NCI-H128 (cell line): ENCODE results near the gene TUSC7.

Experiments
- DNase-seq: peaks from one replicate; lab custom pipeline; 2025; ENCODE audit not compliant: unreplicated experiment; lab: John Stamatoyannopoulos, UW

Gene TUSC7

DNA sequence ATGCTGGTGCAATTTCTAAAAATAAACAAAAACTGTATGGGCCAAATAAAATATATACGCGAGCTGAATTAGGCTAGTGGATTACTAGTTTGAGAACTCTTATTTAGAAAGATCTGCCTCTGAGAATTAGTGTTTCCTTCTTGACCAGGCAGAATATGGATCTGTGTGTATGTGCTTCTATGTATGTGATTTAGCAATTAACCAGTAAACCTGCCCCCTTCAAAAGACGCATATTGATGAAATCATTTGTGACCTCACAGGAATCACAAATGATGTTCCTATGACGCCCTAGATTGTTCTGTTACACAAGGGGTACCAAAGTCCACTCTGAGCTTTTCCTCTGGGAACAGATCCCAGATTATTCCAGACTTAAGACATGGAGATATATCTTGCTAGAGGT, at the start of gene TUSC7:
TSS of gene TUSC7 (plus strand) at position 301 of the 400 bp plus-strand sequence.
- DNase-seq: no peak

DNA sequence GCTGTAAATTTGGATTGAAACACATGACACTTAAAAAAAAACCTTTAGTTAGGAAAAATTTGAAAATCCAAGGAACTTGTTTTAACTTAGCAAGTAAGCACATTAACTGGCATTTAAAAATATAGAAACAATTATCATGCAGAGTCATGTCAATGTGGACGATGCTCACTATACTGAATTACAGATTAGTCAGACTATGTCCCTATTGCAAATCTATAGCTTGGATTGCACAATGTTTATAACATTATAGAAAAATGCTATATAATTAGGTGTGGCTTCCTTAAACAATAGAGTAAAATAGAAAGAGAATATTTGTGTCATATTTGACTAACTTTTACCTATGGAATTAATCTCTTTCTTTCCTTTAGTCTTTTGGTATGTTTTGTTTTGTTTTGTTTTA, 48.4 kb upstream of the TUSC7 start:
- DNase-seq: no peak

DNA sequence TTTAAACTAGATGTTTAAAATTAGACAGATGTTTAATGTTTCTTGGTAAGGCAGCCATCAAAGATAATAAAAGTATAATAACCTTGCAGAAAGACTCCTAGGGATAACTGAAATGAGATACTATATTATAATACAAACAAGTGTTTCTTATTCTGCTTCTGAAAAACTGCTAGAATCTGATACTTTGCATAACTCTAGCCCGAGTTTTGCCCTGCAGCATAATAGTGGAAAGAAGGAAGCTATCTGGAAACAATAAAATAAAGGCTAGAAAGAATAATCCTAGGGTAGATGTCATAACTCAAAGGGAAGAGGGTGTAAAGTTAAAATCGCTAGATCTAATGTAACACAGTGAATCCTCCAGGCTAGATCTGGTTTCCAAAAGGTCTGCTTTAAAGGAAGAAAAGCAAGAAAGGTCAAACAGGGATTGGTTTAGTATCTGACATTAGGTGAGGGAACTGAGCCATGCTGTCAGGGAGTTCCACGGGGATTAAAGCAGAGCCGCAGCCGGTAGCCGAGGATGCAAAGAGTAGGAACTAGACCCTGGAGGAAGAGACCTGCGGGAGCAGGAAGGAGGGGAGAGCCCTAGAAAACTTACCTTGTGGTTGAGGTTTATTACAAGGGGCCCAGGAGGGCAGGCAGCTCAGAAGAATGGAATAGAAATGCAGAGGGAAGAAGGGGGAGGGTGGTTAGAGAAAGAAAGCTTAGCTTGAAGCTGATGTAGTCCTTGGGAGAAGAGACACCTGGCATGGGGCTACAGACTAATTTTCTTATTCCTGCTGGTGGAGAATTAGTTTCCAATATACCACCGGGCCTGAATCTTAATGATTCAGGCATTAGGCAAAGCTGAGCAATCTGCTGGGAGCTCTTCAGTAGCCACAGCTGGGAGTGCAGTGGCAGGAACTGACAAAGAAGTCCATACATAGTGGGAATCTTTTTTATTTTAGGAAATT, 46.1 kb upstream of the TUSC7 start:
- DNase-seq: no peak

DNA sequence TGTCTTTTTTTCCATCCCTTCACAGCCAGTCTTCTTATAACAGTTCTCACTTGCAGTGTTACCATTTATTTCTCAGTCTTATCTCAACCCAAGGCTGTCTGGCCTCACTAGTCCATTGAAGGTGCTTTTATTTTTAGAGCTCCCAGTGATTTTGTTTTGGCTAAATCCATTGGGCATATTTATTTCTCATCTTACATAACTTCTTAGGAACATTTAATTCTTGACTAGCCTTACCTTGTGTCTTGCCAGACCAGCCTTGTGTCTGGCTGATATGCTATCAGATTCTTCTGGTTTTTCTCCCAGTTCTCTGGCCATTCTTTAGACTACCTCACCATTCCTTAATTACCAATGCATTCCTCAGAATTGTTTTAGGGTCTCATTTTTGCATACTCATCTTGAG, 42.3 kb upstream of the TUSC7 start:
- DNase-seq: no peak

DNA sequence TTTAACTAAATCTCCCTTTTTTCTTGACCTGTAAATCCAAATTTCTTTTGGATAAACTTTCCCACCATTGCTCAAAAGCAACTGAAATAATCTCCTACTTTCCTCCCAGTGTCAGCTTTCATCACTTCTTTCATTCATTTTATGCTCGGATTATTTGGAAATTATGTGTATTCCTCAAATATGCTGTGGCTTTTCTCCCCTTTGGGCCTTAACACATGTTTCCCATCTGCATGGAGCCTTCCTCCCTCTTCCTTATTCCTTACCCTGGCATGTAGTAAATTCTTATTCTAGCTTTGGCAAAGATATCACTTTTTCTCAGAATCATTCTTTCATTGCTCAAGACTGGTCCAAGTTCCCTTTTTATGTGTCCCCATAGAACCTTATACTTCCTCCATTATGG, 41.8 kb upstream of the TUSC7 start:
- no peak for DNase-seq

DNA sequence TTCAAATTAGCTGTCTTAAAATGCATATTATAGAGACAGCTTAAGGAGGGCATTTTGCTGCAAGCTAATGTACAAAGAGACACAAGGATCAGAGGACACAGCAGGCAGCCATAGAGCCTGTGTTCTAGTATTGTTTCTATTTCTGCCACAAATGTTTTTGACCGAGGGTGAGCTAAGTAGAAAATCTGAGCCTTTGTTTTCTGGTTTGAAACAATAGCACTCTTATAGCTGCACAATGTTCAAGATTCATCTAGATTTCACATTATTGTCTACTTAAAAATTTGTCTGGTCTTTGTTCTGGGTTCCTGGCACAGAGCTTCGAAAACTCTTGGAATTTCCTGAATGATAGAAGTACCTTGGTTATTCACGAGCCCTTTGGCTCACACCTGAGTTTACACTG, 40.0 kb upstream of the TUSC7 start:
- DNase-seq: no peak

DNA sequence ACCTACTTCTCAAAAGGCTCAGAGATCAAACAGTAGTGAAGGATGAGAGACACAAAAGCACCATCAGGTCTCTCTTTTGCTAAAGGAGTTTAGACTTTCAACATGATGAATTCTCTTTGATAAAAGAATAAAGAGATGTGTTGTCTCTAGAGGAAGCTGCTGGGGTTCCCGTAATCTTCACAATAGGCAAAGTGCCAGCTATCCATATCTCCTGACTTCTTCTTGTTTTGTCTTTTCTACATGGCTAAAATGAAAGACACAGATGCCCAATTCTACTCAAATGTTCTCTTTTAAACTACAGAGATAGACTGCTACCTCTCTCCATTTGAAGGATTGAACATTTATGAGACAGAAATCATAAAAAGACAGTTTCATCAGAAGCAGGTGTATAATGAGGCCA, 38.4 kb upstream of the TUSC7 start:
- DNase-seq: no peak

DNA sequence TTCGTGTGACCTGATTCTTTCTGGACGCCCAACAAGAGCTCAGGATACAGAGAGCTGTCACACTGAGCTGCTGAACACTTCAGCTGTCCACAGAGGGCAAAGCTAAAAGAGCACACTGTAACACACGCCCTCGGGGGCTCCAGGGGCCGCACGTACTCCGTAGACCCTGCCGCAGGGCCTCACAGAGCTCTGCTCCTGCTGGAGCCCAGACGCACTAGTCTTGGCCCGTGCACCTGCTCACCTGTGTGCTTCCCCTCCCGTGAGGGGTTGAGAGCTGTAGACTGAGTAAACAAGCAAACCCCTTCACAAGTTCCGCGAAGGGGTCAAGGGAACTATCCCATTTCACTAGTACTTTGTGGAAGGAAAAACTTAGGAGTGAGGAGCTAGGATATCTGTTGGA, 30.7 kb upstream of the TUSC7 start:
- DNase-seq: no peak

DNA sequence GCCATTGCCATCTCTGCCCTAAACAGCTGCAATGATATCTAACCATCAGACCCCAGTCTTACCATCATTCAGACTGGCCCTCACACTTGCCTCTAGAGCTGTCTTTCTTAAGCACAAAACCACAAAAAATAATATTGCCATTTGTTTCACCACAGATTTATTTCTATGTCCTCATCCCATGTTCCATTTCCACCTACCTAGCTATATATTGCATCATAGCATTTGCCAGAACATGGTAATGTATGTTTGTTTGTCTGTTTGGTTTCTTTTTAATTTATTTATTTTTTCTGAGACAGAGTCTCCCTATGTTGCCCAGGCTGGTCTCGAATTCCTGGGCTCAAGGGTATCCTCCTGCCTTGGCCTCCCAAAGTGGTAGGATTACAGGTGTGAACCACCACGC, 18.5 kb upstream of the TUSC7 start:
- DNase-seq: no peak

DNA sequence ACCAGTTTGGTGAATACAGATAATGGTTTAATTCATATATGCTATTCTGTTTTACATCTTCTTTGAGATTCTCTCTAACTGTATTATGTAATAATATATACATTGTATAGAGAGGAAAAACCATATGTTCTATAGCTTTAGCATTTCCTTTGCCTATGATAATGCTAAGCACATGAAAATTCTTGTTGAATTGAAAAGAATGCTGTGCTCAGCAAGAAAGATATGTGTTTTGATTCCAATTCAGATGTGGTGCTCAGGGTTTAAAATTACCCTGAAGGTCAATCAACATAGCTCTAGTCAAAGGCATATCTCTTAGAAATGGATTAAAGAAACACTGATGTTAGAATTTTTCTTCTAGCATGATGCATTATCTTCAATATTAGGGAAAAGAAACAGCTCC, 8.5 kb upstream of the TUSC7 start:
- no peak for DNase-seq

DNA sequence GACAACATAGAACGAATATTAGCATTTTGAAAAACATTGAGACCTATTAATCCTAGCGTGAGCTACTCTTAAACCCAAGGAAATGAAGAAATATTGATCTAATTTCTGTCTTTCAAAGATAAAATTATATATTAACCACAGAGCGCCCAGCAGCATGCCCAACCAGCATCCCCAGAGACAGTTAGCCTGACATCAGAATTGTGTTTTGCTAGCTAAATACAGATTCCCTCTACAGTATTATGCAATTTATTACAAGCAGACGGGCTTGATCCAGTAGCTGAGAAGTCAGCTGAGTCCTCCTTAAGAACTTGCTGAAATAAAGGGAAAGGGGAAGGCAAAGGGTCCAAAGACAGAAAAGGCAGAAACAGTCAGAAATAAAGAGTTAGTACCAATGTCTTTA, 7.2 kb upstream of the TUSC7 start:
- DNase-seq: no peak

DNA sequence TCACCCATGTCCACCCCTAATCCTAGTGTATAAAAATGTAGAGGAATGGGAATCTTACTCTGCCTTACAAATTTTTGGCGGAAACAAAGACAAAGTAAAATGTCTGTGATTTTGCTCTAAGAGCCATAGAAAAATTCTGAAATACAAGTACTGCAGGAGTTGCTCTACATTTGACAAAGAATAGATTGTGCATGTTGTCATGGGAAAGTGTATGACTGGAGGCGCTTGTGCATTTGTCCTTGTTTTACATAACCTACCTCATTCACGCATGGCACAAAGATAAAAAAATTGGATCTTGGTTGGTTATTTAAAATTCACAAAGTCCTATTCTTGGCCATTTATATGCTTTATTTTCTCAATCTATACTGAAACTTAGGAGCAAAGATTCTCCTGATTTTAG, 2.0 kb upstream of the TUSC7 start:
- DNase-seq: no peak

DNA sequence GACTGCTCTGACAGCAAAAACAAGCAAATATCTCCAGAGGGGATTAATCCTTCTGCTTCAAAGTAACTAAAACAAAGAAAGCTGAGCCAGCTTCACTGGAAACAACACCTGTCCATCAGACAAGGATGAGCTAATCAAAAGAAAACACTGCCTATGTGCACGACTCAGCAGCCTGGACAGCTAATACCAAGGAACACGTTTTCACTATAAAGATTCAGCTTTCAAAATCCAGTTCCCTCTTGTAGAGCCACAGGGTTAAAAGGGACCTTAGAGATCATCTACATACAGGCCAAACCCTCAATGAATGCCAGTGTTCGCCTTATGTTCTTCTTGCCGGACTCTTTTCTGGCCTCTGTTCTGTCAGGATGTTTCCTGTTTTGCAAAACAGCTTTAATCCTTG, 6.9 kb downstream of the TUSC7 start:
- DNase-seq: no peak

DNA sequence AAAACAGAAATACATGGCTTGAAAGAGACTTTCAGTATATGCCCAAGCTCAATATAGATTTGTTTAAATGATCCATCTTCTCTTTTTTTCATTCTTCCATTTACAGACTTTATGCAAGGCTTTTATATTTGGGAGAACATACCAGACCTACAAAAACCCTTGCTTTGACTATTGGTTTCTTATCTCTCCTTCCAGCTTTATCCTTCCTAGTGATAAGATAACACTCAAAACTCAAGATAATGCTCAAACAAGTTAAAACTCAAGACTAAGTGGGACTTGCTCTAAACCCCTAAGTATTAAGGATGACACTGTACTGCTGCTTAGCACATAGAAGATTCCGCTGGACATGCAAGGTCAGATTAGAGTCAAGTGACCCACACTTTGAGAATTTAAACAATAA, 8.0 kb downstream of the TUSC7 start:
- DNase-seq: no peak

DNA sequence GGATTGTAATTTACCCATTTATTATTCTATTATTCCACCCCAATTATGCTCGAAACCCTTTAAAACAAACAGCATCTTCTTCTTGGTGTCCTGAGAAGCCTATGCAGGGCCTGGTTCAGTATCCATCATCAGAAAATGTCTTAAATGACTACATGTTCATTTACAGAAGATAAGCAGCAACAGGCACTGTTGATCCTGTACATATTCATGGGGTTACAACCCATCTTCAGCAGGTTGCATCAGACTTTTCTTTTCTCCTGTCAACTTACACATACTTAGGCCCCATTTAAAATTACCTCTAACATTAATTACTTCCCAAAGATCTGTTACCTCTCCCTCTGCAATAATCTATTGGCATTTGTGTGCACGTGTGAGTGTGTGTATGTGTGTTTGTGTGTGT, 18.9 kb downstream of the TUSC7 start:
- DNase-seq: no peak

DNA sequence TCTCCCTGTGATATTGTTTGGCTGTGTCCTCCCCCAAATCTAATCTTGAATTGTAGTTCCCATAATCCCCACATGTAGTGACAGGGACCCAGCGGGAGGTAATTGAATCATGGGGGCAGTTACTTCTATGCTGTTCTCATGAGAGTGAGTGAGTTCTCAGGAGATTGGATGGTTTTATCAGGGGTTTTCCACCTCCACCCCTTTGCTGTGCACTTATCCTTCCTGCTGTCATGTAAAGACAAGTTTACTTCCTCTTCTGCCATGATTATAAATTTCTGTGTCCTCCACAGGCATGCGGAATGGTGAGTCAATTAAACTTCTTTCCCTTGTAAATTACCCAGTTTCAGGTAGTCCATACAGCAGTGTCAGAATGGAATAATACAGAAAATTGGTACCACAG, 24.7 kb downstream of the TUSC7 start:
- DNase-seq: no peak

DNA sequence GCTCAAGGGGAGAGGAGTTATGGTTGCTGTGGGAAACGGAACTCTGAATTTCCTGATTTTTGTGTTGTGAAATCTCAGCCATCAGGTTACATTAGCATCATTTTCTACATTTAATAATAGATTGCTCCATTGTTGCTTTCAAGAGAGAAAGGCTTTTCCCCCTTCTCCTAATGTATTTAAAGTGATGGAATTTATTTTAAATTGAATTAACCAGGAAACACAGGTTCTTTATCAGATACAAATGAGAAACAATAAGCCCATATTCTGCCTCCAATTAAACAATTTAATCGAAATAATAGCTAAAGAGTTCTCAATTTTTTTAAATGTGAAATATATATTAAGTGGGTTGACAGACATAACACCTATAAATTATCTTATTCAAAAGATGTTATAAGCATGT, 30.1 kb downstream of the TUSC7 start:
- DNase-seq: no peak

DNA sequence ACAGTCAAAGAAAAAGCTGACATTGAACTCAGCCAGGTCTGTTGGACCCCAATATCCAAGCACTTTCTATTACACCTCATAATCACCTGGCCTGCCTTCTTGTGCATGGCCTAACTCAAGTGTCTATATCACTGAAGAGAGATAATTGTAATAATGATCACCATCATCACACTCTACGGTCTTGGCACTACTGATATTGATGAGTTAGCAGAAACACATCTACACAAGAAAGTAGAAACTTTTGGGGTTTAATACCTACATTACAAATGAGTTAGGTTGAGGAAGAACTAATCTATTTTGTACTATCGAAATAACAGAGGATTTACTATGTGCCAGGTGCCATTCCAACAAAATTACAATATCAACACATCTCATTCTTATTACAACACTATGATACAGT, 30.7 kb downstream of the TUSC7 start:
- DNase-seq: no peak

DNA sequence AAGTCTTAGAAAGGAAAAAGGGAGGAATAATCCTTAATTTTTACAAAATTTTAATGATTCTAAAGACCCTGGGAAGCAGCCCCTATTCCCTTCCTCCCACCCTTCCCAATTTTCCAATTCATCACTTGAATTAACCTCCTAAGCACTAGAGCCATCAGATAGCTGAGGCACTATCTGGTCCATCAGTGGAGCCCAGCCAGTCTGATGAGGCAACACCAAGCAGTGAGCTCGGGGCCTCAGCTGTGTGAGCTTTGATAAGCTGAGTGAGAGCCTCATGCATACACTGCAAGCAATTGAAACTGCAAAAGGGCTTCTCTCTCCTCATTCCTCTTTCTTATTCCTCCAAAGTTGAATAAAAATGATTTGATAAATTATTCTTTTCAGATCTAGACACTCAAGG, 31.9 kb downstream of the TUSC7 start:
- DNase-seq: no peak

DNA sequence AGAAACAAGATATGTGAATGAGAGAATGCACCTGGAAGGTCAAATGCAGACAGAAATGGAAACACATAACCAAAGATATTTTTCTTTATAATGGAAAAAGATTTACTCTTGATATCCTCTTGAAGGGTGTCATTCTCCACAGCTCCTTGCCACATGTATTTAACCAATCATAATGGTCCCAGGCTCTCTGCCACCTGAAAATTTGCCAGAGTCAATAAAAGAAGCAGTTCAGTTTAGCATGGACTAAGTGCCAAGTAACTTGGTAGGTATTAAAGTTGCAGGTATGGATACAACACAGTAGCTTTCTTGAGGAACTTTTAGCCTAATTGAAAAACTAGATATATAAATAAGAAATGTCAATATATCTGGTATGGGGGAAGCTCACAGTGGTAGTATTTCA, 33.5 kb downstream of the TUSC7 start:
- DNase-seq: no peak

DNA sequence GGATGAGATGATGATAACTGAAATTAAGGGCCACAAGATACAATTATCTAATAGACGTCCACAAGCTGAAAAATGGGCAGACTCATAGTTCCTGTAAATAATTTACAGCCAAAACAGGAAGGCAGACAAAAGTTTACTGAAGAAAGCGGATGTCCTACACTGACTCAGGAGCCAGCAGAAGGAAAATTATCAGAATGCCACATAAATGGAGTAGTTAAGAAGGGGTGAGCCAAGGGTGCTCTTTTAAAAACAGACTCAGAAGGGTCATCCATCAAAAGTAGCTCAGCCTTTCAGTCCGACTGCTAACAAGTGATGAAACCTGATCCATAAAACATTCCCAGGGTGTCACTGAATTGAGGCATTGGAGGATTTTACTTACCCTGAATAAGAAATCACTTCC, 39.8 kb downstream of the TUSC7 start:
- no peak for DNase-seq

DNA sequence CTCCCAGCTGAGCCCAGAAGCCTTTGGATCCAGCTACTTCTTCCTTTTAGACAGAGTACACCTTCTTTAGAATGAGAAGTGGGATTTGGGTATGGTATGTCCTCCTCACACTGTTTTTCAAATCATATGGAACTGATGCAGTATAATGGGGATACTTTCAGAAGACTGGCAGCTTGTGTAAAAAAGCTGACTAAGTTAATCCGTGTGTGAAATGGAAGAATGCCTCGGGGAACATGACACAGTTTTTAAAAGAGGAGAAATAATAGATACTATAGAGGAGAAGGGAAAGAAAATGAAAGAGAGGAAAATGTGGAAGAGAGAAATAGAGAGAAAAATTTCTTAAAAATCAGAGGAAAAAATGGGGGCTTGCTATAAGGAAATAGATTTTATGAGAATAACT, 47.7 kb downstream of the TUSC7 start:
- no peak for DNase-seq

DNA sequence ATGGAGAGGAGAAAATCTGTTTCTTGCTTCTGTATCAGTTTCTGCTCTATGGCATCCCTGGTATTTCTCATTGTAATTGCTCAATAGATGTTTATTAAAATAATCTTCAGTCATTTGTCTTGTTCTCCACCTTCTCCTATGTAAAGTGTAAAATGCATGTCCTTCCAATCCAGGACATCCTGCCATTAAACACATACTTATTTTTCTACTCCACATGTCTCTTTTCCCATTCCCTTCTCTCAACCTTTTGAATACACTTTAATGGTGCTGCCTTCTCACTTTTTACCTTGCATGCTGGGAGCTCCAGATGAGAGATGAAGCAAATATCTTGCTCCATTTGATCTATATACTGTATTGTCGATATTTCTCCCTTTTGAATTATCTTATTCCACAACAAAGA, 49.7 kb downstream of the TUSC7 start:
- DNase-seq: no peak
